Heart left ventricle (tissue), 16 donors: ENCODE measurements around the gene NTM. TPM values are rescaled to one million over a fixed set of nuclear protein-coding genes. Genes with fewer than 3 reads are reported as not detected.

Experiments used
- ATAC-seq, 4 donors: fragments of 200-7000 bp; cut with Tn5 transposase; one replicate each; pipeline ENCODE4 v1.9.1; 2020 to 2022; ENCODE audit warnings: moderate library complexity in 4 of 4, mild to moderate bottlenecking in 3 of 4, moderate number of reproducible peaks in 1 of 4
- DNase-seq, 5 donors: peaks; one replicate each; pipeline ENCODE4 v3.0.0-alpha.2; 2020
- H3K27ac ChIP-seq, 12 donors: fragments of 200-600 bp; sonication (generic) in 4 of 12; one replicate each; pipeline versions ENCODE4 v1.5.0 to v1.8.0; 2016 to 2022; ENCODE audit warnings: mild to moderate bottlenecking in 2 of 12
- H3K27me3 ChIP-seq, 9 donors: fragments of 200-600 bp; sonication (generic) in 2 of 9; one replicate each; pipeline versions ENCODE4 v1.5.1 to v1.8.0; 2016 to 2022; ENCODE audit warnings: mild to moderate bottlenecking in 3 of 9
- H3K36me3 ChIP-seq, 9 donors: fragments of 200-600 bp; sonication (generic) in 2 of 9; one replicate each; pipeline versions ENCODE4 v1.5.0 to v1.8.0; 2018 to 2022; ENCODE audit warnings: mild to moderate bottlenecking in 2 of 9
- H3K4me1 ChIP-seq, 12 donors: fragments of 200-600 bp; sonication (generic) in 4 of 12; one replicate each; pipeline versions ENCODE4 v1.5.0 to v1.8.0; 2016 to 2022; ENCODE audit warnings: mild to moderate bottlenecking in 3 of 12
- H3K4me3 ChIP-seq, 12 donors: fragments of 200-600 bp; sonication (generic) in 4 of 12; one replicate each; pipeline versions ENCODE4 v1.5.0 to v1.8.0; 2017 to 2022; ENCODE audit warnings: mild to moderate bottlenecking in 9 of 12, moderate library complexity in 4 of 12
- H3K9me3 ChIP-seq, 12 donors: fragments of 200-600 bp; sonication (generic) in 4 of 12; one replicate each; pipeline versions ENCODE4 v1.5.0 to v1.8.0; 2016 to 2022; ENCODE audit warnings: mild to moderate bottlenecking in 1 of 12
- POLR2A ChIP-seq, 2 donors: fragments of 450-650 bp; IDR thresholded peaks; one replicate each; pipeline ENCODE4 v1.6.1; 2017; ENCODE audit warnings: antibody characterized with exemption in 2 of 2, mild to moderate bottlenecking in 2 of 2, moderate library complexity in 2 of 2
- WGBS, 4 donors: extraction: QIAGEN DNeasy Blood & Tissue Kit in 2 of 4; methylation state at CpG; one replicate each; pipeline versions ENCODE4 v1.1.5 to v1.1.7; 2013 to 2018; 5-methylcytosine and 5-hydroxymethylcytosine counted together
- intact Hi-C, 10 donors: fragments of 100-400 bp; cut with DNase I; formaldehyde crosslinking; loops; one replicate each; pipeline versions ENCODE4 v1.11.1 to v1.14.2; 2022
- polyA plus RNA-seq, 2 donors: library from polyadenylated mRNA; stranded (reverse); fragments of 200-250 nt; gene quantifications; one replicate each; pipeline ENCODE4 v1.2.3, GENCODE V29; 2013
- total RNA-seq, 9 donors: library from RNA; depleted of rRNA in 2 of 9; stranded (reverse); fragments of >200 nt in 2 of 9; fragmentation: NEBNext Ultra II Directional in 3 of 9; extraction: Animal tissue kit (Norgen Biotek cat#: 25700) in 3 of 9; gene quantifications; one replicate each; pipeline versions ENCODE4 v1.1.0 to v1.2.4, GENCODE V29; 2016 to 2023
- TF ChIP-seq, protein P1 (sequence below), 12 donors: fragments of 200-600 bp; sonication (generic) in 4 of 12; IDR thresholded peaks; one replicate each; pipeline versions ENCODE4 v1.5.0 to v1.8.0; 2018 to 2022; ENCODE audit warnings: antibody characterized with exemption in 12 of 12, mild to moderate bottlenecking in 5 of 12
- donor health status: ischemic (EF 13 %, LVEDD 7.1; RV severe dilation, severe dysfunction).
- donor health status: healthy with polysubstance abuse.
- donor health status: DM: no; HTN: yes; CAD: no.
- donor health status: DM: no; HTN: no; CAD: no.
- donor health status: ischemic (EF 25% LVEDD 6.9; RV normal size, moderate dysfunction).
- donor health status: ischemic (EF 25% LVEDD 5.7; RV mildly dilated, moderate dysfunction).
- donor health status: healthy.
- donor health status: DM: yes; HTN: yes; CAD: no.
- donor health status: ischemic (EF 35%, LVEDD 5.7; RV mildly dilated, moderate dysfunction).
- donor health status: nonischemic (EF 11% LVEDD 7.7; RV severe dilation, severe dysfunction).
- donor health status: DM: yes; HTN: yes; CAD: no.
- donor health status: PGD.
- donor health status: ischemic (EF 29% LVEDD 5.4; RV normal size, mild dysfunction).
- donor health status: nonischemic (EF 23%, LVEDD 6.1; RV moderate dilation, normal function).

NTM gene
- total and polyA plus RNA-seq, 11 donors: 0.40 to 7.7 (median 1.5) TPM

DNA sequence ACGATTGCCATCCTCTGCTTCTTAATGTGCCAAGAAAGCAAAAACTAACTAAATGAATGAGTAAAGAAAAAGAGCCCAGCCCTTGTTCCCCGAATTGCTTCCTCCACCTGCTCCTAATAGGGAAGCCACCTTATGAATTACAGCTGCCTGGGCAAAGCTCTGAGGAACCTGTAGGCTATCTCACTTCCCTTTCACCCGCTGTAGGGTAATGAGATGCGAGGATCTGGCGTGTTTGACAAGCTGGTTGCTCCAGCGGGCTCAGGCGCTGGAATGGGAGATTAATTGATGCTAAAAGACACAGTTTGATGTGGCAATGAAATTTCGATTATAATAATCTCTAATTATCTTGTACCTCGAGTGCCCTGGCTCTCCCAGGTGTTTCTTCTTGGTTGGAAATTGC lies 256.4 kb downstream of the NTM start:
- Histone ChIP-seq H3K4me1 (no peaks in the 10 kb centered on the region), H3K27me3 (peaks cover 0 to 3% (median 0%) of the 10 kb centered on the region in 9 donors), H3K27ac (no peak overlapping the region), H3K9me3 (no peaks in the 10 kb centered on the region), H3K4me3 (no peak overlapping the region), H3K36me3 (no peaks in the 10 kb centered on the region)
- no peak for ATAC-seq
- DNase-seq: no peak
- 69 to 77% (median 71%) methylated on average over 9 of the region's 9 CpGs for WGBS, 4 donors
- TF ChIP-seq POLR2A (IDR thresholded peaks at IDR 0.05): no peak
- TF ChIP-seq, protein P1, sequence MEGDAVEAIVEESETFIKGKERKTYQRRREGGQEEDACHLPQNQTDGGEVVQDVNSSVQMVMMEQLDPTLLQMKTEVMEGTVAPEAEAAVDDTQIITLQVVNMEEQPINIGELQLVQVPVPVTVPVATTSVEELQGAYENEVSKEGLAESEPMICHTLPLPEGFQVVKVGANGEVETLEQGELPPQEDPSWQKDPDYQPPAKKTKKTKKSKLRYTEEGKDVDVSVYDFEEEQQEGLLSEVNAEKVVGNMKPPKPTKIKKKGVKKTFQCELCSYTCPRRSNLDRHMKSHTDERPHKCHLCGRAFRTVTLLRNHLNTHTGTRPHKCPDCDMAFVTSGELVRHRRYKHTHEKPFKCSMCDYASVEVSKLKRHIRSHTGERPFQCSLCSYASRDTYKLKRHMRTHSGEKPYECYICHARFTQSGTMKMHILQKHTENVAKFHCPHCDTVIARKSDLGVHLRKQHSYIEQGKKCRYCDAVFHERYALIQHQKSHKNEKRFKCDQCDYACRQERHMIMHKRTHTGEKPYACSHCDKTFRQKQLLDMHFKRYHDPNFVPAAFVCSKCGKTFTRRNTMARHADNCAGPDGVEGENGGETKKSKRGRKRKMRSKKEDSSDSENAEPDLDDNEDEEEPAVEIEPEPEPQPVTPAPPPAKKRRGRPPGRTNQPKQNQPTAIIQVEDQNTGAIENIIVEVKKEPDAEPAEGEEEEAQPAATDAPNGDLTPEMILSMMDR (IDR thresholded peaks at IDR 0.05): no peak
- intact Hi-C loops: no loop called here

DNA sequence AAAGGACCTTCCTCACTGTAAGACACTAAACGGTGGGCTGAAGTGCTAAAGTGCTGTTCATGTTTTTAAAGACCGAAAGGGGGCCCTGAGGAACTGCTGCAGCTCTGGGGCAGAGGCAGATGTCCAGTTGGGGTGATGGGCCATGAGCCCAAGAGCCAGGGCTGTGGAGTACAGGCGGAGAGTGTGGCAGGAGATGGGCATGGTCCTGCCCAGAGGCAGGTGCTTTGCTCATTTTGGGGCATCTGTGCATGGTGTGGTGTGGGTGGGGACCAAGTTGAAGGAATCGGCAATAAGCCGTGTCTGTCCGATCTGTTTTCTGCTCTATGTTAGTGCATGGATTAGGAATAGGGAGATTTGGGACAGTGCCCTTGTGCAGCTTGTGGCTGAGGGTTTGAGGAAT lies 258.3 kb downstream of the NTM start:
- TF ChIP-seq POLR2A (IDR thresholded peaks at IDR 0.05): no peak
- TF ChIP-seq, protein P1 (IDR thresholded peaks at IDR 0.05): no peak
- ATAC-seq (no peak), DNase-seq (no peak)
- WGBS, 4 donors: 83 to 92% (median 90%) methylated on average over 6 of the region's 6 CpGs
- Histone ChIP-seq H3K9me3 (no peaks in the 10 kb centered on the region), H3K4me3 (no peak overlapping the region), H3K27ac (no peak overlapping the region), H3K36me3 (no peaks in the 10 kb centered on the region), H3K4me1 (no peaks in the 10 kb centered on the region), H3K27me3 (peaks cover 0 to 3% (median 0%) of the 10 kb centered on the region in 9 donors)
- intact Hi-C loops: no loop called here

DNA sequence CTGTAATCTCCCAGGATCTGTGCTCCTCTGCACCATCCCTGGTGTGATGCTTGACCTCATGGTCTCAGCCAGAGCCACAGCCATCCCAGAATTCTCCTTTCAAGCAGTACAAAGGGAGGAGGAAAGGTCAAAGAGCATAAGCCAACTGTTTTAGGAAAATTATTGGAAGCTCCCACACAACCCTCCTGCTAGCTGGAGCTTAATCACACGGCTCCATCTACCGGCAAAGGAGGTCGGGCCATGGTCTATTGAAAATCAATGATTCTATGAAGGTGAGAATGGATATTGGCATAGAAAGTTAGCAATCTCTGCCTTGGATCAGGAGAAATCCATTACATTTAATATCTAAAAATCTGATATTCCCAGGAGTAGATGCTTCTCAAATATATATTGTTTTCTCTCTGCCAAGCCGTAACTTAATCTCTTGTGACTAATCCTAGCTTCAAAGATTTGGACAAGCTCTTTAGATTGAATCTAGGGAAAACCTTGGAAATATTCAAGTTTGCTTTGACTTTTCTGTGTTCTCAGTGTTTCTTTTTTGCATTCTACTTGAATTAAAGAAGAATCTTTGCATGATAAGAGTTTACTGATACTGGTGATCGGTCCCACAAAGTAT lies 259.6 kb downstream of the NTM start:
- intact Hi-C loops: no loop called here
- H3K9me3 ChIP-seq: no peaks in the 10 kb centered on the region

DNA sequence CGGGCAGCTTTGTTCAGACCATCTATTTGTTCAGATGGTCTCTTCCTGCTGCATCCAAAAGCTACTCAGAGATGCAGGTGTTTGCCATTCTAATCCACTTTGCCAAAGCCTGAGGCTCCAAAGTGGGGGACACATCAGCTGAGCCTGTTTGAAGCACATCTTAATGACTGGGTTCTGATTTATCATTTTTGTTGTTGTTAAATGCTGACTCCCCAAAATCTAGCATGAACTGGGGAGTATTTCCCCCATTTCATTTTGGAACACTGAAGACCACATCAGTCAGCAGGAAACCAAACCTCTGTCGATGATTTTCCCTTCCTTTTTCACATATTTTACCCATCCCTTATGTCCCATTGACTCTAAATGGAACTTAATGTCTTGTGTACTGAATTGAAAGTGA lies 262.6 kb downstream of the NTM start:
- 70 to 89% (median 87%) methylated on average over 2 of the region's 2 CpGs for WGBS, 4 donors
- Histone ChIP-seq H3K27me3 (no peaks in the 10 kb centered on the region), H3K4me1 (no peaks in the 10 kb centered on the region), H3K9me3 (no peaks in the 10 kb centered on the region), H3K27ac (no peak overlapping the region), H3K36me3 (no peaks in the 10 kb centered on the region), H3K4me3 (no peak overlapping the region)
- ATAC-seq: no peak
- TF ChIP-seq, protein P1 (IDR thresholded peaks at IDR 0.05): no peak
- no peak for TF ChIP-seq POLR2A (IDR thresholded peaks at IDR 0.05)
- intact Hi-C loops: no loop called here
- DNase-seq: no peak

More for the DNA sequence above, 259.6 kb downstream of the NTM start:
- TF ChIP-seq, protein P1 (IDR thresholded peaks at IDR 0.05): no peak
- no peak for TF ChIP-seq POLR2A (IDR thresholded peaks at IDR 0.05)
- peaks cover 0 to 3% (median 0%) of the 10 kb centered on the region in 9 donors for H3K27me3 ChIP-seq
- H3K4me1 ChIP-seq: no peaks in the 10 kb centered on the region
- H3K36me3 ChIP-seq: no peaks in the 10 kb centered on the region
- ATAC-seq (no peak), DNase-seq (no peak)
- no peak overlapping the region for H3K4me3 ChIP-seq
- WGBS, 4 donors: 66 to 85% (median 72%) methylated on average over 5 of the region's 5 CpGs
- no peak overlapping the region for H3K27ac ChIP-seq
